PC-9 (cell line): ENCODE data around the gene NUP35. TPM values are rescaled to one million over a fixed set of nuclear protein-coding genes. Genes with fewer than 3 reads are reported as not detected.

Experiments used
- BruUV-seq: library from RNA; stranded (reverse); fragments of 400-500 nt; replicated peaks from 2 replicates; lab custom pipeline; 2021; lab: Mats Ljungman, UMichigan
- CTCF ChIA-PET: fragments of 300-600 bp; sonication (Branson Sonifier 250); formaldehyde crosslinking; loops from one replicate; lab custom pipeline; 2022; ENCODE audit warnings: antibody characterized with exemption; lab: Charles Lee
- POLR2A ChIA-PET: fragments of 300-600 bp; sonication (Branson Sonifier 250); formaldehyde crosslinking; loops from one replicate; lab custom pipeline; 2022; ENCODE audit warnings: antibody characterized with exemption; ENCODE audit not compliant: unreplicated experiment; lab: Charles Lee
- DNase-seq, 2 experiments: peaks; one replicate each; pipeline versions ENCODE4 v3.0.0 to v3.0.0-alpha.2; 2015 to 2022; ENCODE audit warnings: mixed read lengths in 1 of 2
- H2AFZ ChIP-seq: fragments of 200-600 bp; sonication (generic); 2 replicates; pipeline ENCODE4 v1.8.1; 2017; ENCODE audit warnings: antibody characterized with exemption
- H3F3A ChIP-seq: fragments of 200-600 bp; sonication (generic); 2 replicates; pipeline ENCODE4 v1.8.1; 2017; ENCODE audit warnings: antibody characterized with exemption, mild to moderate bottlenecking, low read depth; ENCODE audit not compliant: insufficient read depth
- H3K27ac ChIP-seq: fragments of 200-600 bp; sonication (generic); 2 replicates; pipeline ENCODE4 v1.6.1; 2016; ENCODE audit warnings: mixed run types
- H3K27me3 ChIP-seq: fragments of 200-600 bp; sonication (generic); 2 replicates; pipeline ENCODE4 v1.6.1; 2016; ENCODE audit warnings: low read depth, mixed run types; ENCODE audit not compliant: insufficient read depth
- H3K36me3 ChIP-seq: fragments of 200-600 bp; sonication (generic); 2 replicates; pipeline ENCODE4 v1.6.1; 2016; ENCODE audit warnings: low read depth, mixed run types
- H3K4me1 ChIP-seq: fragments of 200-600 bp; sonication (generic); replicated peaks from 2 replicates; pipeline ENCODE4 v1.6.1; 2016; ENCODE audit warnings: mixed run types; ENCODE audit not compliant: insufficient read depth
- H3K4me2 ChIP-seq: fragments of 200-600 bp; sonication (generic); 2 replicates; pipeline ENCODE4 v1.6.1; 2017; ENCODE audit warnings: mixed run types
- H3K4me3 ChIP-seq: fragments of 200-600 bp; sonication (generic); 2 replicates; pipeline ENCODE4 v1.6.1; 2016; ENCODE audit warnings: mixed run types
- H3K79me2 ChIP-seq: fragments of 200-600 bp; sonication (generic); 2 replicates; pipeline ENCODE4 v1.6.1; 2017; ENCODE audit warnings: low read depth, mixed run types
- H3K9me2 ChIP-seq: fragments of 200-600 bp; sonication (generic); 2 replicates; pipeline ENCODE4 v1.8.1; 2017; ENCODE audit warnings: mild to moderate bottlenecking; ENCODE audit not compliant: insufficient read depth
- H3K9me3 ChIP-seq: fragments of 200-600 bp; sonication (generic); 2 replicates; pipeline ENCODE4 v1.8.1; 2016; ENCODE audit warnings: low read depth; ENCODE audit not compliant: insufficient read depth
- H4K20me1 ChIP-seq: fragments of 200-600 bp; sonication (generic); 2 replicates; pipeline ENCODE4 v1.8.1; 2017; ENCODE audit not compliant: insufficient read depth
- EZH2 ChIP-seq: fragments of 200-600 bp; sonication (generic); IDR thresholded peaks from 2 replicates; pipeline ENCODE4 v1.8.0; 2017; ENCODE audit warnings: antibody characterized with exemption, low read depth
- intact Hi-C: fragments of 100-400 bp; cut with micrococcal nuclease; formaldehyde crosslinking; loops from one replicate; pipeline ENCODE4 v1.10.0; 2022; ENCODE audit not compliant: unreplicated experiment
- total RNA-seq: library from RNA; stranded (reverse); gene quantifications from 2 replicates; pipeline ENCODE4 v1.2.3, GENCODE V29; 2021
- TF ChIP-seq, protein P1 (sequence below): fragments of 200-600 bp; sonication (generic); conservative IDR thresholded peaks from 2 replicates; pipeline ENCODE4 v1.6.1; 2017; ENCODE audit warnings: mixed run types, antibody characterized with exemption, mild to moderate bottlenecking, moderate library complexity

The NUP35 gene
- total RNA-seq, 1 experiment from 2014 or later = 35.5 TPM

DNA sequence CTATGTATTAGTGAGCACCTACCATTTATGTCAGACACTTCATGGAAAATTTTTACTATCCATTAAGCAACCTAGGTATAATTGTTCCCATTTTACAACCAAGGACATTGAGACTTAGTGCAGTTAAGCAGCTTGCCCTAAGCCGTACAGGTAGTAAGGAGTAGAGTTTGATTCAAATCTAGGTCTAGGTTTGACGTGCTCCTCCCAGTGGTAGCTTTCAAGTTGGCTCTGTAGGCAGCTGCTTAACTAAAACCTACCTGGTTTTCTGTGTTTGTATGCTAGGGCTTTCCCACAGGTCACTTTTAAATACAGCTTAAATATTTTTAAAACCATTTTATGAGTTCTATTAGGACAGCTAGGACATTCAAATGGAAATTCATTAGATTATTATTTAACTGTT, 69.7 kb downstream of the NUP35 start:
- 0 out of 2 replicates have a peak, but pooled peaks cover 20% of the 10 kb centered on the region for H3K36me3 ChIP-seq
- no peak for DNase-seq
- no peaks in the 10 kb centered on the region for H3K27me3 ChIP-seq
- H3K9me3 ChIP-seq = no peaks in the 10 kb centered on the region
- H3K79me2 ChIP-seq = no peaks in the 10 kb centered on the region
- TF ChIP-seq, protein P1, sequence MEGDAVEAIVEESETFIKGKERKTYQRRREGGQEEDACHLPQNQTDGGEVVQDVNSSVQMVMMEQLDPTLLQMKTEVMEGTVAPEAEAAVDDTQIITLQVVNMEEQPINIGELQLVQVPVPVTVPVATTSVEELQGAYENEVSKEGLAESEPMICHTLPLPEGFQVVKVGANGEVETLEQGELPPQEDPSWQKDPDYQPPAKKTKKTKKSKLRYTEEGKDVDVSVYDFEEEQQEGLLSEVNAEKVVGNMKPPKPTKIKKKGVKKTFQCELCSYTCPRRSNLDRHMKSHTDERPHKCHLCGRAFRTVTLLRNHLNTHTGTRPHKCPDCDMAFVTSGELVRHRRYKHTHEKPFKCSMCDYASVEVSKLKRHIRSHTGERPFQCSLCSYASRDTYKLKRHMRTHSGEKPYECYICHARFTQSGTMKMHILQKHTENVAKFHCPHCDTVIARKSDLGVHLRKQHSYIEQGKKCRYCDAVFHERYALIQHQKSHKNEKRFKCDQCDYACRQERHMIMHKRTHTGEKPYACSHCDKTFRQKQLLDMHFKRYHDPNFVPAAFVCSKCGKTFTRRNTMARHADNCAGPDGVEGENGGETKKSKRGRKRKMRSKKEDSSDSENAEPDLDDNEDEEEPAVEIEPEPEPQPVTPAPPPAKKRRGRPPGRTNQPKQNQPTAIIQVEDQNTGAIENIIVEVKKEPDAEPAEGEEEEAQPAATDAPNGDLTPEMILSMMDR = no peak
- TF ChIP-seq EZH2 = no peak
- intact Hi-C loops = no loop called here
- no peak overlapping the region for H3K27ac ChIP-seq
- no peaks in the 10 kb centered on the region for H3F3A ChIP-seq
- no peaks in the 10 kb centered on the region for H3K9me2 ChIP-seq
- no peaks in the 10 kb centered on the region for H4K20me1 ChIP-seq
- no peak overlapping the region for H3K4me2 ChIP-seq
- BruUV-seq = no TSS peak
- H2AFZ ChIP-seq = no peak overlapping the region
- no peaks in the 10 kb centered on the region for H3K4me1 ChIP-seq
- no peak overlapping the region for H3K4me3 ChIP-seq
- ChIA-PET CTCF (interaction anchor here (0.6 kb wide), 1 partner anchor 825 kb away, joined by 4 read pairs; no protein-coding TSS in a partner anchor), POLR2A (no interaction called here)

DNA sequence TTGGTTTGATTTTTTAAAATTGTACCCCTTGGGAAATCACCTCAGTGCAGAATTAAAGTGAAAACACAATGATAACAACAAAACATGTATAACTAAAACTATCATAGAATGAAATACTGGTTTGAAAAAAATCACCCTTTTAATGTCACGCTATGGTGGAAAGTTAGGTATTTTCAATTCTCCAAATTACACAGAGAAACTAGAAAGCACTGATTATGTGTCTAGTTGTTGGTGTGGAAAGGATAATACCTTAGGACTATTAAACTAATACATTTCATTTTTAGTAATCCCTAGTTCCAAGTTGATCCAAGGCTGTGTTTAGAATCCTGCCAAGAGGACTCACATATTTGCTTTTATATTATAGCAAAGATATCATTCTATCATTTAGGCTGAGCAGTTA, 71.2 kb downstream of the NUP35 start:
- no peaks in the 10 kb centered on the region for H3K4me1 ChIP-seq
- H3F3A ChIP-seq = no peaks in the 10 kb centered on the region
- DNase-seq = no peak
- POLR2A ChIA-PET = interaction anchor here (0.8 kb wide), 1 partner anchor 352 kb away, joined by 5 read pairs; no protein-coding TSS in a partner anchor
- H3K27me3 ChIP-seq = no peaks in the 10 kb centered on the region
- H3K79me2 ChIP-seq = no peaks in the 10 kb centered on the region
- no peak overlapping the region for H2AFZ ChIP-seq
- intact Hi-C loops = no loop called here
- no peak overlapping the region for H3K4me3 ChIP-seq
- H4K20me1 ChIP-seq = no peaks in the 10 kb centered on the region
- no peak overlapping the region for H3K27ac ChIP-seq
- BruUV-seq = no TSS peak
- no peak overlapping the region for H3K4me2 ChIP-seq
- TF ChIP-seq, protein P1 = no peak
- no peak for TF ChIP-seq EZH2
- H3K36me3 ChIP-seq = 0 out of 2 replicates have a peak, but pooled peaks cover 19% of the 10 kb centered on the region
- CTCF ChIA-PET = no interaction called here
- H3K9me2 ChIP-seq = no peaks in the 10 kb centered on the region
- no peaks in the 10 kb centered on the region for H3K9me3 ChIP-seq

DNA sequence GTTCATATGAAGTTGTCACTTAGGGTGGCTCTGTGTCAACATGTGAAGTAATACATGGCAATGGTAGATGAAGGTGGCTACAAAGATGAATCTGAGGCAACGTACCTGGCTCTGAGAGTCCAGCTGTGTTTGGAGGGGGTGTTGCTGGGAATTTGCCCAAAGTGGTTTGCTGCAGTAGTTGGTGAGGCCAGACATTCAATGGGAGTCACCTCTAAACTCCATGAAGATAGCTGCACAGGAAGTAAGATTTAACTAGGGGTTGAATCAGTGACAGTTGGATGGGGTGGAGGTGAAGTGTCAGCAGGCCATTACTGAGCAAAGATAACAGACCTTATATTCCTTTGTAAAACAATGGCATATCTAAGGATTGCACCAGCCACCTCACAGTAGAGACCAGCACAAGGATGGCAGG, 71.8 kb downstream of the NUP35 start:
- Histone ChIP-seq H3K79me2 (no peaks in the 10 kb centered on the region), H2AFZ (no peak overlapping the region), H3K27ac (no peak overlapping the region), H3K36me3 (0 out of 2 replicates have a peak, but pooled peaks cover 17% of the 10 kb centered on the region), H3K9me2 (no peaks in the 10 kb centered on the region), H3K4me2 (no peak overlapping the region), H3K27me3 (no peaks in the 10 kb centered on the region), H3F3A (no peaks in the 10 kb centered on the region), H3K9me3 (no peaks in the 10 kb centered on the region), H3K4me3 (no peak overlapping the region), H3K4me1 (no peaks in the 10 kb centered on the region), H4K20me1 (no peaks in the 10 kb centered on the region)
- TF ChIP-seq, protein P1 = no peak
- no peak for TF ChIP-seq EZH2
- no peak for DNase-seq
- intact Hi-C loops = no loop called here
- CTCF ChIA-PET = no interaction called here
- POLR2A ChIA-PET = interaction anchor here (0.8 kb wide), 1 partner anchor 353 kb away, joined by 5 read pairs; no protein-coding TSS in a partner anchor
- BruUV-seq = no TSS peak
